AG04450 (cell line): Measurements from ENCODE around the gene ETV4. TPM values are rescaled to one million over a fixed set of nuclear protein-coding genes. Genes with fewer than 3 reads are reported as not detected.
A peak's percentile ranks its signal among the peaks of the same experiment; 100 is the strongest.

Experiments used
- CTCF ChIA-PET: fragments of 300-600, 350-600 bp; formaldehyde crosslinking; extraction: SDS; loops from one replicate; lab custom pipeline; 2022; ENCODE audit warnings: antibody characterized with exemption, inconsistent platforms; lab: Charles Lee
- POLR2A ChIA-PET: fragments of 350-600 bp; formaldehyde crosslinking; extraction: SDS; loops from one replicate; lab custom pipeline; 2021; ENCODE audit warnings: antibody characterized with exemption, inconsistent platforms; lab: Yijun Ruan, JAX
- DNase-seq: peaks from one replicate; pipeline ENCODE4 v3.0.0-alpha.2; 2011; ENCODE audit warnings: low read depth, low spot score
- H3K27ac ChIP-seq: one replicate; pipeline ENCODE4 v1.5.1; 2012; ENCODE audit warnings: low read depth, low read length, control low read depth
- H3K27me3 ChIP-seq: one replicate; pipeline ENCODE4 v1.6.0; 2012; ENCODE audit warnings: low read length; ENCODE audit not compliant: control insufficient read depth, insufficient read depth
- H3K4me3 ChIP-seq: 2 replicates; pipeline ENCODE4 v1.5.1; 2011; ENCODE audit warnings: mild to moderate bottlenecking, low read depth, low read length, control low read depth
- H3K9me3 ChIP-seq: 2 replicates; pipeline ENCODE4 v1.5.1; 2012; ENCODE audit warnings: low read length; ENCODE audit not compliant: control insufficient read depth, insufficient read depth
- polyA plus RNA-seq: library from polyadenylated mRNA; depleted of rRNA; stranded (reverse); fragments of >200 nt; gene quantifications from 2 replicates; pipeline ENCODE4 v1.2.3, GENCODE V29; 2011
- TF ChIP-seq, protein P1 (sequence below): IDR thresholded peaks from 2 replicates; pipeline ENCODE4 v1.5.1; 2011; ENCODE audit warnings: low read depth, low read length, control low read depth, inconsistent platforms

ETV4 gene
- polyA plus RNA-seq, 1 experiment, result 6.7 TPM

DNA sequence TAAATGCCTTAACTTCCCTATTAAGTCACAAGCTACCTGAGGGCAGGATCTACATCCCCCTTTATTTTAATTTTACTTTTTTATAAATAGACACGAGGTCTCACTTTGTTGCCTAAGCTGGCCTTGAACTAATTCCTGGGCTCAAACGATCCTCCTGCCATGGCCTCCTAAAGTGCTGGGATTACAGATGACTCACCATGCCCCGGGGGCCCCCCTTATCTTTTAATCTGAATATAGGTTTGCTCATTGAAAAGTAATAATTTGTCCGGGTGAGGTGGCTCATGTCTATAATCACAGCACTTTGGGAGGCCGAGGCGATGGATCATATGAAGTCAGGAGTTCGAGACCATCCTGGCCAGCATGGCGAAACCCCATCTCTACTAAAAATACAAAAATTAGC lies 14.2 kb downstream of the ETV4 start:
- Histone ChIP-seq H3K27ac (no peak overlapping the region), H3K27me3 (no peaks in the 10 kb centered on the region), H3K9me3 (no peaks in the 10 kb centered on the region), H3K4me3 (no peak overlapping the region)
- ChIA-PET POLR2A (interaction anchor here (2.1 kb wide), 1 partner anchor 13 kb away, joined by 18 read pairs; no protein-coding TSS in a partner anchor), CTCF (interaction anchor here (1.5 kb wide), 1 partner anchor 234 kb away, joined by 5 read pairs; no protein-coding TSS in a partner anchor)
- TF ChIP-seq, protein P1, sequence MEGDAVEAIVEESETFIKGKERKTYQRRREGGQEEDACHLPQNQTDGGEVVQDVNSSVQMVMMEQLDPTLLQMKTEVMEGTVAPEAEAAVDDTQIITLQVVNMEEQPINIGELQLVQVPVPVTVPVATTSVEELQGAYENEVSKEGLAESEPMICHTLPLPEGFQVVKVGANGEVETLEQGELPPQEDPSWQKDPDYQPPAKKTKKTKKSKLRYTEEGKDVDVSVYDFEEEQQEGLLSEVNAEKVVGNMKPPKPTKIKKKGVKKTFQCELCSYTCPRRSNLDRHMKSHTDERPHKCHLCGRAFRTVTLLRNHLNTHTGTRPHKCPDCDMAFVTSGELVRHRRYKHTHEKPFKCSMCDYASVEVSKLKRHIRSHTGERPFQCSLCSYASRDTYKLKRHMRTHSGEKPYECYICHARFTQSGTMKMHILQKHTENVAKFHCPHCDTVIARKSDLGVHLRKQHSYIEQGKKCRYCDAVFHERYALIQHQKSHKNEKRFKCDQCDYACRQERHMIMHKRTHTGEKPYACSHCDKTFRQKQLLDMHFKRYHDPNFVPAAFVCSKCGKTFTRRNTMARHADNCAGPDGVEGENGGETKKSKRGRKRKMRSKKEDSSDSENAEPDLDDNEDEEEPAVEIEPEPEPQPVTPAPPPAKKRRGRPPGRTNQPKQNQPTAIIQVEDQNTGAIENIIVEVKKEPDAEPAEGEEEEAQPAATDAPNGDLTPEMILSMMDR, result no peak
- DNase-seq, result no peak

- H3K9me3 ChIP-seq, result no peaks in the 10 kb centered on the region
- ChIA-PET POLR2A (interaction anchor here (0.7 to 2.1 kb wide), 5 partner anchors 10 to 1756 kb away, joined by 3 to 18 read pairs (median 3); no protein-coding TSS in a partner anchor), CTCF (interaction anchor here (0.7 to 1.5 kb wide), 4 partner anchors 11 to 235 kb away, joined by 3 to 5 read pairs (median 4); no protein-coding TSS in a partner anchor)
- no peaks in the 10 kb centered on the region for H3K27me3 ChIP-seq
- no peak for DNase-seq
- H3K4me3 ChIP-seq, result no peak overlapping the region
- TF ChIP-seq, protein P1, result no peak
- peak overlapping the region; percentile 80 for H3K27ac ChIP-seq
Measured at GRCh38 chr17:43531082-43531378, 15.1 kb downstream of the ETV4 start.

- Histone ChIP-seq H3K27me3 (no peaks in the 10 kb centered on the region), H3K4me3 (peak overlapping the region; percentile 48), H3K27ac (peak overlapping the region; percentile 94), H3K9me3 (no peaks in the 10 kb centered on the region)
- peak; percentile 90 for DNase-seq
- ChIA-PET CTCF (interaction anchor here (0.7 to 1.5 kb wide), 4 partner anchors 11 to 236 kb away, joined by 3 to 5 read pairs (median 4); no protein-coding TSS in a partner anchor), POLR2A (interaction anchor here (0.6 to 2.1 kb wide), 9 partner anchors 10 to 1756 kb away, joined by 3 to 18 read pairs (median 4); partner anchors contain the start of gene ETV4)
- TF ChIP-seq, protein P1, result no peak
Measured at GRCh38 chr17:43530288-43531081, 15.7 kb downstream of the ETV4 start.

- H3K4me3 ChIP-seq, result peak overlapping the region; percentile 48
Measured at GRCh38 chr17:43529947-43530287, 16.2 kb downstream of the ETV4 start.

More at GRCh38 chr17:43529947-43530287, 16.2 kb downstream of the ETV4 start:
- ChIA-PET POLR2A (interaction anchor here (0.6 to 2.1 kb wide), 6 partner anchors 11 to 226 kb away, joined by 3 to 18 read pairs (median 4); partner anchors contain the start of gene ETV4), CTCF (no interaction called here)
- TF ChIP-seq, protein P1, result no peak
- H3K9me3 ChIP-seq, result no peaks in the 10 kb centered on the region
- no peaks in the 10 kb centered on the region for H3K27me3 ChIP-seq
- no peak for DNase-seq
- peak overlapping the region; percentile 94 for H3K27ac ChIP-seq
